RWPE2 (cell line): ENCODE data around the gene DPAGT1.

Source experiments
- ATAC-seq: fragments of 200-7000 bp; cut with Tn5 transposase; 3 replicates; pipeline ENCODE4 v1.9.1; 2021; ENCODE audit warnings: low read depth
- DNase-seq: peaks from one replicate; pipeline ENCODE4 v3.0.0-alpha.2; 2020; ENCODE audit warnings: low spot score
- H3K27ac ChIP-seq: fragments of 450-650 bp; 2 replicates; pipeline ENCODE4 v1.5.1; 2017; ENCODE audit warnings: mild to moderate bottlenecking; ENCODE audit not compliant: poor library complexity, severe bottlenecking
- H3K27me3 ChIP-seq: fragments of 250-450 bp; sonication (Bioruptor Pico); 2 replicates; pipeline ENCODE4 v1.5.1; 2021; ENCODE audit warnings: mild to moderate bottlenecking, moderate library complexity; ENCODE audit not compliant: insufficient read depth, poor library complexity, severe bottlenecking
- H3K36me3 ChIP-seq: fragments of 250-450 bp; sonication (Bioruptor Pico); 2 replicates; pipeline ENCODE4 v1.5.1; 2020; ENCODE audit warnings: low read depth, mild to moderate bottlenecking, moderate library complexity
- H3K4me1 ChIP-seq: fragments of 250-450 bp; sonication (Bioruptor Pico); 2 replicates; pipeline ENCODE4 v1.5.1; 2021; ENCODE audit warnings: mild to moderate bottlenecking, moderate library complexity; ENCODE audit not compliant: insufficient read depth, poor library complexity, severe bottlenecking
- H3K4me3 ChIP-seq: fragments of 250-450 bp; sonication (Bioruptor Pico); 2 replicates; pipeline ENCODE4 v1.5.1; 2021; ENCODE audit warnings: mild to moderate bottlenecking, moderate library complexity; ENCODE audit not compliant: severe bottlenecking
- H3K9me3 ChIP-seq: fragments of 250-450 bp; sonication (Bioruptor Pico); 2 replicates; pipeline ENCODE4 v1.5.1; 2021; ENCODE audit warnings: mild to moderate bottlenecking, moderate library complexity; ENCODE audit not compliant: severe bottlenecking
- CTCF ChIP-seq: fragments of 450-650 bp; IDR thresholded peaks from one replicate; pipeline ENCODE4 v1.5.1; 2017; ENCODE audit warnings: mild to moderate bottlenecking, moderate library complexity; ENCODE audit not compliant: poor library complexity, severe bottlenecking

DPAGT1 gene

GRCh38 chr11:119120639-119121007 is 19.0 kb upstream of the DPAGT1 start:
- Histone ChIP-seq H3K9me3 (no peaks in the 10 kb centered on the region), H3K4me1 (no peaks in the 10 kb centered on the region), H3K4me3 (peak overlapping the region; percentile 91), H3K36me3 (peaks cover 14% of the 10 kb centered on the region), H3K27ac (no peak overlapping the region), H3K27me3 (no peaks in the 10 kb centered on the region)
- ATAC-seq (no peak), DNase-seq (no peak)
- TF ChIP-seq CTCF = no peak

GRCh38 chr11:119118946-119119345 is 17.3 kb upstream of the DPAGT1 start:
- Histone ChIP-seq H3K27ac (no peak overlapping the region), H3K4me1 (no peaks in the 10 kb centered on the region), H3K9me3 (no peaks in the 10 kb centered on the region), H3K36me3 (peaks cover 5% of the 10 kb centered on the region), H3K27me3 (no peaks in the 10 kb centered on the region), H3K4me3 (no peak overlapping the region)
- TF ChIP-seq CTCF = no peak
- DNase-seq (no peak), ATAC-seq (no peak)

GRCh38 chr11:119118227-119118626 is 16.6 kb upstream of the DPAGT1 start:
- Histone ChIP-seq H3K9me3 (no peaks in the 10 kb centered on the region), H3K36me3 (0 out of 2 replicates have a peak, but pooled peaks cover 3% of the 10 kb centered on the region), H3K27me3 (no peaks in the 10 kb centered on the region), H3K27ac (no peak overlapping the region), H3K4me1 (no peaks in the 10 kb centered on the region), H3K4me3 (no peak overlapping the region)
- DNase-seq (no peak), ATAC-seq (no peak)
- no peak for TF ChIP-seq CTCF

GRCh38 chr11:119117004-119117706 is 15.5 kb upstream of the DPAGT1 start:
- Histone ChIP-seq H3K27me3 (no peaks in the 10 kb centered on the region), H3K27ac (no peak overlapping the region), H3K4me3 (no peak overlapping the region), H3K36me3 (0 out of 2 replicates have a peak, but pooled peaks cover 3% of the 10 kb centered on the region), H3K9me3 (no peaks in the 10 kb centered on the region), H3K4me1 (no peaks in the 10 kb centered on the region)
- DNase-seq (no peak), ATAC-seq (no peak)
- TF ChIP-seq CTCF = no peak

- H3K4me1 ChIP-seq = no peaks in the 10 kb centered on the region
- no peak for TF ChIP-seq CTCF
- no peak overlapping the region for H3K4me3 ChIP-seq
- H3K9me3 ChIP-seq = no peaks in the 10 kb centered on the region
- no peak for DNase-seq
- no peaks in the 10 kb centered on the region for H3K27me3 ChIP-seq
- H3K27ac ChIP-seq = no peak overlapping the region
- 0 out of 2 replicates have a peak, but pooled peaks cover 3% of the 10 kb centered on the region for H3K36me3 ChIP-seq
- no peak for ATAC-seq
These were observed 14.9 kb upstream of the DPAGT1 start for GRCh38 chr11:119116601-119117000.
